Endodermal cell (in vitro differentiated cells): ENCODE measurements around the gene TRABD2B. TPM values are rescaled to one million over a fixed set of nuclear protein-coding genes. Genes with fewer than 3 reads are reported as not detected.

Source experiments
- DNase-seq: peaks from one replicate; pipeline ENCODE4 v3.0.0-alpha.2; 2017
- H3K27ac ChIP-seq: 2 replicates; pipeline ENCODE4 v1.5.1; 2013; ENCODE audit warnings: mild to moderate bottlenecking, low read depth, low read length, moderate library complexity
- H3K27me3 ChIP-seq: 2 replicates; pipeline ENCODE4 v1.6.1; 2013; ENCODE audit warnings: mild to moderate bottlenecking, low read length, moderate library complexity; ENCODE audit not compliant: insufficient read depth, control insufficient read depth, poor library complexity, severe bottlenecking
- H3K36me3 ChIP-seq: 2 replicates; pipeline ENCODE4 v1.7.0; 2013; ENCODE audit warnings: mild to moderate bottlenecking, low read length, moderate library complexity; ENCODE audit not compliant: control insufficient read depth, insufficient read depth
- H3K4me1 ChIP-seq: one replicate; pipeline ENCODE4 v1.7.0; 2013; ENCODE audit warnings: low read length; ENCODE audit not compliant: control insufficient read depth, insufficient read depth
- H3K4me3 ChIP-seq: 2 replicates; pipeline ENCODE4 v1.5.1; 2013; ENCODE audit warnings: mild to moderate bottlenecking, low read length, moderate library complexity
- H3K9ac ChIP-seq: 2 replicates; pipeline ENCODE4 v1.6.1; 2013; ENCODE audit warnings: mild to moderate bottlenecking, low read length, moderate library complexity; ENCODE audit not compliant: poor library complexity, severe bottlenecking; ENCODE audit errors: extremely low read depth
- H3K9me3 ChIP-seq: 2 replicates; pipeline ENCODE4 v1.6.1; 2013; ENCODE audit warnings: mild to moderate bottlenecking, low read length, moderate library complexity; ENCODE audit not compliant: control insufficient read depth
- H3K27ac Mint-ChIP-seq: 2 replicates; pipeline ENCODE4 v1.8.0; 2020; ENCODE audit warnings: mixed read lengths
- H3K27me3 Mint-ChIP-seq: 2 replicates; pipeline ENCODE4 v1.8.0; 2021; ENCODE audit warnings: mild to moderate bottlenecking, mixed read lengths; ENCODE audit not compliant: insufficient read depth
- H3K36me3 Mint-ChIP-seq: 2 replicates; pipeline ENCODE4 v1.8.0; 2020; ENCODE audit warnings: low read depth, mixed read lengths
- H3K4me1 Mint-ChIP-seq: 2 replicates; pipeline ENCODE4 v1.8.0; 2020; ENCODE audit warnings: mixed read lengths
- H3K4me3 Mint-ChIP-seq: 2 replicates; pipeline ENCODE4 v1.8.0; 2020; ENCODE audit warnings: mild to moderate bottlenecking, moderate library complexity, mixed read lengths
- H3K9me3 Mint-ChIP-seq: 2 replicates; pipeline ENCODE4 v1.8.0; 2020; ENCODE audit warnings: mild to moderate bottlenecking, mixed read lengths
- WGBS, 2 experiments: methylation state at CpG; one replicate each; pipeline versions ENCODE4 v1.1.5 to v1.1.7; 2013; ENCODE audit warnings: missing lambda C conversion rate in 2 of 2, mixed read lengths in 1 of 2; ENCODE audit not compliant: insufficient coverage in 1 of 2, insufficient read length in 1 of 2; 5-methylcytosine and 5-hydroxymethylcytosine counted together
- total RNA-seq, 2 donors: library from RNA; stranded (reverse); fragmentation: NEBNext Ultra II Directional in 1 of 2; extraction: Animal tissue kit (Norgen Biotek cat#: 25700) in 1 of 2; gene quantifications; 2 replicates in 1 of 2; 3 replicates in 1 of 2; pipeline ENCODE4 v1.2.1, GENCODE V29; 2021
- TF ChIP-seq, protein P1 (sequence below): fragments of 200-600 bp; sonication (generic); conservative IDR thresholded peaks from 2 replicates; pipeline ENCODE4 v1.5.0; 2021; ENCODE audit warnings: antibody characterized with exemption, mild to moderate bottlenecking

TRABD2B gene
- total RNA-seq, 2 donors from 2014 or later = 24.4 to 28.0 TPM

DNA sequence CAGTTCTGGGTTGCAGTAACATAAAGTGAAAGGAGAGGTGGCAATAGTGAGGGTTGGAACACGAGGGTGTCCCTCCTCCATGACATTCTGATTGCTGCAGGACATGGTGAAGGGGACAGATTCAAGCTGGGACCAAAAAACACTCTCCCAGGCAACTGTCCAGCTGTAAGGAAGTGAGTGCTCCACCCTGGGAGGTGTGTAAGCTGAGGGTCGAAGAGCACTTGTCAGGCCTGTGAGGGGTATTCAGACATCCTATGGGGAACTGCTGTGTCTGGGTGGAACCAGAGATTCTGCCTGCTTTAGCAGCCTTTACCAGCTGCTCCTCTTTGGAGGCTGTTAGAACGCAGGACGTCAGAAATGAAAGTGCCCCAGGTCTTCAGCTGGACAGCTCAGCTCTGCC lies 212.1 kb downstream of the TRABD2B start:
- Mint-ChIP-seq H3K4me3 (no peak overlapping the region), H3K9me3 (no peaks in the 10 kb centered on the region), H3K27ac (no peak overlapping the region), H3K4me1 (no peaks in the 10 kb centered on the region), H3K27me3 (no peaks in the 10 kb centered on the region), H3K36me3 (peaks cover 41% of the 10 kb centered on the region)
- Histone ChIP-seq H3K4me3 (no peak overlapping the region), H3K9me3 (no peaks in the 10 kb centered on the region), H3K27ac (no peak overlapping the region), H3K4me1 (peaks cover 4% of the 10 kb centered on the region), H3K9ac (no peak overlapping the region), H3K27me3 (no peaks in the 10 kb centered on the region), H3K36me3 (peaks cover 52% of the 10 kb centered on the region)
- DNase-seq = no peak
- TF ChIP-seq, protein P1, sequence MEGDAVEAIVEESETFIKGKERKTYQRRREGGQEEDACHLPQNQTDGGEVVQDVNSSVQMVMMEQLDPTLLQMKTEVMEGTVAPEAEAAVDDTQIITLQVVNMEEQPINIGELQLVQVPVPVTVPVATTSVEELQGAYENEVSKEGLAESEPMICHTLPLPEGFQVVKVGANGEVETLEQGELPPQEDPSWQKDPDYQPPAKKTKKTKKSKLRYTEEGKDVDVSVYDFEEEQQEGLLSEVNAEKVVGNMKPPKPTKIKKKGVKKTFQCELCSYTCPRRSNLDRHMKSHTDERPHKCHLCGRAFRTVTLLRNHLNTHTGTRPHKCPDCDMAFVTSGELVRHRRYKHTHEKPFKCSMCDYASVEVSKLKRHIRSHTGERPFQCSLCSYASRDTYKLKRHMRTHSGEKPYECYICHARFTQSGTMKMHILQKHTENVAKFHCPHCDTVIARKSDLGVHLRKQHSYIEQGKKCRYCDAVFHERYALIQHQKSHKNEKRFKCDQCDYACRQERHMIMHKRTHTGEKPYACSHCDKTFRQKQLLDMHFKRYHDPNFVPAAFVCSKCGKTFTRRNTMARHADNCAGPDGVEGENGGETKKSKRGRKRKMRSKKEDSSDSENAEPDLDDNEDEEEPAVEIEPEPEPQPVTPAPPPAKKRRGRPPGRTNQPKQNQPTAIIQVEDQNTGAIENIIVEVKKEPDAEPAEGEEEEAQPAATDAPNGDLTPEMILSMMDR = no peak
- 90 to 100% methylated on average over 1 to 4 of the region's 4 CpGs for WGBS, 2 experiments

DNA sequence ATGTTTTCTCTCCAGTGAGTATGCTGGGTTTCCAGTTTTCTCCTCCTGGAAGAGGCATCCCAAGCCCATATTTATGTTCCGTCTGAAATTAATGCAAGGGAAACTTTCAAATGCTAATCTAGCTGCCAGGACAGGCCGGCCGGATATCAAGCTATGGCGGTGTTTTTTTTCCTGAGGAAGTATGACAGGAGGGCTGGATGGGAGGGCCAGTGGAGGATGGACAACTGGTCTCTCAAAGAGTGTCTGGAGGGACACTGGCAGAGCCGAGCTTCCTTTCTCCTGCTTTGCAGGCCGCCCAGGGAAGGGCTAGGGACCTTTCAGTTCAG lies 212.7 kb downstream of the TRABD2B start:
- no peak overlapping the region for H3K27ac Mint-ChIP-seq
- Histone ChIP-seq H3K27ac (no peak overlapping the region), H3K4me1 (peaks cover 4% of the 10 kb centered on the region), H3K4me3 (no peak overlapping the region), H3K36me3 (peaks cover 45% of the 10 kb centered on the region), H3K9me3 (no peaks in the 10 kb centered on the region), H3K9ac (no peak overlapping the region), H3K27me3 (no peaks in the 10 kb centered on the region)
- no peak overlapping the region for H3K4me3 Mint-ChIP-seq
- H3K9me3 Mint-ChIP-seq = no peaks in the 10 kb centered on the region
- no peak for DNase-seq
- peaks cover 38% of the 10 kb centered on the region for H3K36me3 Mint-ChIP-seq
- no peaks in the 10 kb centered on the region for H3K4me1 Mint-ChIP-seq
- TF ChIP-seq, protein P1 = no peak
- 94 to 100% methylated on average over 3 to 6 of the region's 6 CpGs for WGBS, 2 experiments
- H3K27me3 Mint-ChIP-seq = no peaks in the 10 kb centered on the region

DNA sequence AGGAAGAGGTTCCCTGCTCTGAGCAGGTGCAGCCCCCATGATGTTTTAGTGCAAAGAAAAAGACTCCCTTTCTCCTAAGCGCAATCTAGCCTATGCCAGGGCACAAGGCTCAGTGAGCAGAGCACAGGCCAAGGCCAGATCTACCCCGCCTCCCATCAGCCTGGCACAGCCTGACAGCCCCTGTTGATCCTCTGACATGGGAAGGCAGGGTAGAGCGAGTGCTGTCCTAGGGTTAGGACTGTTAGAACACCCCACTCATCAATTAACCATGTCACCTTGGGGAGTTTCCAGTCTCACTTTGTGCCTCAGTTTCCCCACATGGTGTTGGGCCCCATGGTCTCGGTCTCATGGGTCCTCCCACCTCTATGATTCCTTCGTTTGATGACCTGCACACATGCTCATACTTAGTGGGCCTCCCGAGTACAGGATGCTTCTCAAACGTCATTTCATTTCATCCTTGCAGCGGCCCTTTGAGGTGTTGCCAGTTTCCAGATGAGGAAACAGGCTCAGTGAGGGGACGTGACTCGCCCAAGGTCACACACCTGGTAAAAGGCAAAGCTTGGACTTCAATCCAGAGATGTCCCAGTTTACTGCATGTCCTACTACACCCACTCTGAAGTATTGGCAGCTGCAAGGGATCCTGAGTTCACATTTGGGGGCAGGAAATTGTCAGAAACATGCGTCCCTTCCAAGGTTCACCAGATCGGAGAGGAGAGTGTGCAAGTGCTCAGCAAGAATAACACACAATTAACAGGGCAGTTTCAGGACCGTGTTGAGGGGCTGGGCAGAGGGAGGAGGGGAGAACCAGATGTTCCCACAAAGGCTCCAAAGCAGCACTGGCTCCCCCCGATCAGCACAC lies 213.3 kb downstream of the TRABD2B start:
- no peaks in the 10 kb centered on the region for H3K27me3 Mint-ChIP-seq
- no peak overlapping the region for H3K4me3 Mint-ChIP-seq
- no peak for DNase-seq
- Histone ChIP-seq H3K36me3 (peaks cover 39% of the 10 kb centered on the region), H3K9ac (no peak overlapping the region), H3K9me3 (no peaks in the 10 kb centered on the region), H3K4me3 (no peak overlapping the region), H3K4me1 (peaks cover 4% of the 10 kb centered on the region), H3K27me3 (no peaks in the 10 kb centered on the region), H3K27ac (no peak overlapping the region)
- TF ChIP-seq, protein P1 = no peak
- H3K36me3 Mint-ChIP-seq = peaks cover 32% of the 10 kb centered on the region
- H3K27ac Mint-ChIP-seq = no peak overlapping the region
- no peaks in the 10 kb centered on the region for H3K9me3 Mint-ChIP-seq
- H3K4me1 Mint-ChIP-seq = no peaks in the 10 kb centered on the region
- 91 to 97% methylated on average over 11 to 14 of the region's 14 CpGs for WGBS, 2 experiments
